ENCODE results near the gene PAPLN.

The PAPLN gene

DNA sequence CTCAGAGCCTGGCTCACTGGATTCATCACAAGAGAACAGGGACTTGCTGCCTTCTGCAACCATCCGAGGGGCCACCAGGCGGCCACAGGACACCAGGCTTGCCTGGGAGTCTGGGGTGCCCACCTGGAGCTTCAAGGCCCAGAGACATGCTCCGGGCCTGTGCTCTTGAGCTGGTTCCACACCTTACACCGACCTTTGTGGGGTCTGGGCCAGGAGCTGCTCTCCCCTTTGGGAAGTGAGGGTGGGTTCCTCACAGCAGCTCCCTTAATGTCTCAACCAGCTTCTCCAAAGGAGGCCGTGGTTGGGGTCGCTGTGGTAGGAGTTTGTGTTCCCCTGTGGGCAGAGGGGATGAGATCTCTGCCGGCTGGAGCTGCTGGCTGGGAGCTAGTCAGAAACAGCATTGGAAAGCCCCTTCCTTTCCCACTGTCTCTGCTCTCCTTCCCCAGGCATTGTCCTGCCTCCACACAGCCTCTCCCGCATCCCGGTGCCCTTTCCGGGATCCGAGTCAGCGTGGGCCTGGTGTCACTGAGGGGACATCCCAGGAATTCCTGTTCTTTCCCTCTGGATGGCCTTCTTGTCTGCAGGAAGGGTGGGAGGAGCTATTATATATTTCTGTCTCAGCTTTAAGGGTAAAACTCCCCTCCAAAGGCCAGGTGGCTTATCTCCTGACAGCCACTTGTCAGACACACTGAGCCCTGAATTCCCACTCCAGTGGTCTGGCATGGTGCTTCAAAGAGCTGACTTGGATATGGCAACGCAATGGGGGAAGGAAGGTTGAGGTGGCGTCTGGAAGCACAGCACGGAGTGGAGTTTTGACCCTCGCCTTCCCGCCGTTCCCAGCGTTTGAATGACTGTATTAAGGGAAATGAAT is 5.1 kb upstream of the PAPLN start:
- peak; percentile 58 for DNase-seq

DNA sequence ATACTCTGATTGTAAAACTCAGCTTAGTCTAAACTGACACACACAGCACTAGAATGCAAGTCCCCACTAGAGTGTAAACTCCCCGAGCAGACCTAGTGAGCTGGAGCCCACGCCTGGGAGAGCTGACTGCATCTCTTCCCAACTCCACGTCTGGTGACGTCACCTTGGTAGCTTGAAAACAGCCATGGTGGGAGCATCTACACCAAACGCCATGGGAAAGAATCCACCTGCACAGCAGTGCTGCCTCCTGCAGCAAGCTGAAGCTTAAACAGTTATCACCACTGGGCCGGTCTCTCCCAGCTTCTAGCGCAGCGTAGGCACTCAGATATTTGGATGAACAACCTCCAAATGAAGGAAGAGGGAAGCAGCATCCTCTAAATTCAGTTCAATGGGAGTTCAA is 4.3 kb upstream of the PAPLN start:
- no peak for DNase-seq

DNA sequence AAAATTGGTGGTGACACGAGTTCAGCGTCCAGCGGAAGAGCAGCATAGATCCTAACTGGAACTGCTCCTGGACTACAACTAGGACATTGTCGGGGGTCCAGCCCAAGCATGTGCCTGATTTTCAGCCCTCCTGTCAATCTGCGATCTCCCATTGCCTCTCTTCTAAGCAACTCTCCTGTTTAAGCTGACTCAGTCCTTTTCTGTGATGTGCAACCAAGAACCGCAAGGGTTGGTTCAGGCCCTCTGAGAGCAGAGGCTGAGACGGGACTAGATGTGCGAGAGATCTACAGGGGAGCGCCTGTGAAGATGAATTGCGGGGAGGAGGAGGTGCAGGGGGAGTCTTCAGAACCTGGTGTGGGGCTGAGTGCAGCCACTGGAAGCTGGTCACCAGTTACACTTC is 3.7 kb upstream of the PAPLN start:
- no peak for DNase-seq

DNA sequence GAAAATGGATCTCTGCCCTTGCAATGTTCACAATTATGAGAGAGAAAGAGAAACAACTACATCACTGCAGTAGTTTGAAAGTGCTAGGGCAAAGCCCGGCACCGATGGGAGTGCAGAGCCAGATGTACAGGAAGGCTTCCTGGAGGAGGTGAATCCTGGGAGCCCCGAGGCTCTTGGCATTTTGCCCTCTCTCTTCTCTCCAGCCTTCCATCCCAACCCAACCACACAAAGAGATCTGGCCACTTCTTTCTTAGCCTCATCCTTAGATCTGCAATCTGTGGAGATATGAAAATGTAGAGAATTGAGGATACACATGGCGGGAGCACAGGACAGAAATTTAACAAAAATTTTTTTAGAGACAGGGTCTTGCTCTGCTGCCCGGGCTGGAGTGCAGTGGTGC is 3.3 kb upstream of the PAPLN start:
- no peak for DNase-seq

DNA sequence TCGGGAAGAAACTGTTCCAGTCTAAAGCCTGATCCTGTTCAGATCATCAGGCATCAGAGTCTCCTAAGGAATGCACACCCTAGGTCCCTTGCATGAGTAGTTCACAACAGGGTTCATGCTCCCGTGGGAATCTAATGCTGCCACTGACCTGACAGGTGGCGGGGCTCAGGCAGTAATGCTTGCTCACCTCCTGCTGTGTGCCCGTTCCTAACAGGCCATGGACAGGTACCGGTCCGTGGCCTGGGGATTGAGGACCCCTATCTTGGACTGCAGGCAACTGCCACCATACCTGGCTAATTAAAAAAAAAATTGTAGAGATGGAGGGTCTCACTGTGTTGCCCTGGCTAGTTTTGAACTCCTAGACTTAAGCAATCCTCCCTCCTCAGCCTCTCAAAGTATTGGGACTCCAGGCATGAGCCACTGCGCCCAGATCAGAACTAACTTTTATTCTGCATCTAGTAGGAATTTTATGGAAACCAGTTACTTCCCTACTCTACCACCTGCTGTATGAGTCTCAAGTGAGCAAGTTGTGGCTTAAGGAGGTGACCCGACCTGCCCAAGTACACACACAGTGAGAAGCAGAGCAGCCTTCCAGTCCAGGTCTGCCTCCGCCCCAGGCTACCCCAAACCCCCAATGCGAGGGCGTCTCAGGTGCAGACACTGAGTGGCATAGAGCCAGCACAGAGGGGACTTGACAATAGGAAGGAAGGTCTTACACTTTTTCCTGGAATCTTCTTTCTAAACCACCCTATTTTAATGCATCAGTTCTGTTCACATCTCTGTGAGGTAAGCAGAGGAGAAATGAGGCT is 2.5 kb upstream of the PAPLN start:
- DNase-seq, result no peak

DNA sequence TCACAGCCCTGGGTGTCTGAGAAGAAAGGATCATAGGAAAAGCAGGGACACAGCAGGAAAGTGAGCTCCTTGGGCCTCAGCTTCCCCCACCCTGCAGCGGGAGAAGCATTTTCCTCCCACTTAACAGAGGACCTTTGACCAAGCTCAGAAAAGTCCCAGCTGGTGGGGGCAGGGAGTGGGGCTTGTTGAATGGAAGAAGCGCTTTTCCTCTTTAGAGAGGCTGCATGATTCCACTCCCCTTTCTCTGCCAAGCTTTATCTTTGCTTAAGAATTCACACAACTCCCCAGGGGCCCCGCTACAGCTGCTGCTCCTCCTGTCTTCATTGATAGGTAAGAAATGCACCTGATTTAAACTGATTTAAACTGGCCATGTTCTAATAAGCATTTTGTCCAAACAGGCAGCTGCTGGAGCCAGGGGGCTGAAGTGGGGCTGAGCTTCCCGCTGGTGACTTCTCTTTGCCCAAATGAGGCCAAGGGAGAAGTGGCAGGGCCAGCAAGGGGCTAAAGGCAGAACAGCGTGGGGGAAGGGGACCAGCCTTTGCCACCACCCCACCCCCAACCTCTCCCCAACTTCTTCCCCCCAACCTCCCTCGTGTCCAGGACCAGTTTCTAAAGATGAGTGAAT is 1.7 kb upstream of the PAPLN start:
- peak; percentile 75 for DNase-seq

DNA sequence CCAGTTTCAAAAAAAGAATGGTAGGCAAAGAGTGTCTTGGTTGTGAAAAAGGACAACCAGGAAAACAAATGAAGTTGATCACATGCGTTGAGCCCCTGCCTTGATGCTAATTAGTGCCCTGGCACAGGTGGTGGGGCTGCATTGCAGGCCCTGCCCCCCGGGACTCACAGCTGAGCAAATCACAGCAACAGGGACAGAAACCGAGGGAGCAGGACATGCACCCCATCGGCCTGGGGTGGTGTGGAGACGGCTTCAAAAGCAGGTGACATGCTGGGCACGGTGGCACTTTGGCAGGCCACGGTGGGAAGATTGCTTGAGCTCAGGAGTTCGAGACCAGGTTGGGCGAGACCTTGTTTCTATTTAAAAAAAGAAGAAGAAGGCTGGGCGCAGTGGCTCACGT is 1.1 kb upstream of the PAPLN start:
- DNase-seq, result no peak

DNA sequence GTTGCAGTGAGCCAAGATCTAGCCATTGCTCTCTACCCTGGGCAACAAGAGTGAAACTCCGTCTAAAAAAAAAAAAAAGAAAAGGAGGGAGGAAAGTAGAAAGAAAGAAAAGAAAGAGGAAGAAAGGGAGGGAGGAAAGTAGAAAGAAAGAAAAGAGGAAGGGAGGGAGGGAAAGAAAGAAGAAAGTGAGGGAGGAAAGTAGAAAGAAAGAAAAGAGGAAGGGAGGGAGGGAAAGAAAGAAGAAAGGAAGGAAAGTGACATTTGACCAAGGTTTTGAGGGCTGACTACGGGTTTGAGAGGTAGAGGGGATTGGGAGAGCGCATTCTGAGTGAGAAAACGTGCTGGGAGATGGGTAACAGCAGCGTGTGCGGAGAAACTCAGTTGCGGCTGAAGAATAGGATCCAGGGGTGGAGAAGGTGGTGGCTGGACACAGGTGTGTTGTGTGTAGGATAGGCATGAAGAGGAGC is 521 bp upstream of the PAPLN start:
- DNase-seq, result no peak

DNA sequence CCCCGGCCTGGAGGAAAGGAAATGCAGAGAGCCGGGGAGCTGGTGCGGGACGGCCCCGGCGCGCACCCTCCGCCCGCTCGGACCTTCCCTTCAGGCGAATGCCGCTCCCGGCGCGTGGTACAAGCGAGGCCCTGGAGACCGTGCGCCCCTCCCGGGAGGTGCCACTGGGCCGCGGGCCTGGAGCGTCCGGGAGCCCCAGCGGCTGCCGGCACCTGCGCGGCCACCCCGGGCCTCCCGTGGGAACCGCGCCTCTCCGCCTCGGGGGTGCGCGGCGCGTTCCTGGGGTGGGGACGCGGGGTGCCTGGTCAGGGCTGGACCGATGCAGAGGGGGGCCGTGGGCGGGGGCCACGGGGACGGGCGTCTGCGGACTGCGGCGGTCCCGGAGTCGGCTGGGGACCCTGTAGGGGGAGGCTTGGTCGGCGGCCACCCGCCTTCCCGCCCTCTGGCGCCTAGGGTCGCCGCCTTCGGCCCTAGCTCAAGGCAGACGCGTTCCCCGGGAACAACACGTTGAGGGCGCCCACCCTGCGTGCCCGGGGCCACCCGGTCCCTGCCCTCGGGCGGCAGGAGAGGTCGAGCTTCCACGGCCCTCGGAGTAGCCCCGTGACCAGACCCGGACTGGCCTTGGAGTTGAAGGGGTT is 599 bp downstream of the PAPLN start:
- no peak for DNase-seq

DNA sequence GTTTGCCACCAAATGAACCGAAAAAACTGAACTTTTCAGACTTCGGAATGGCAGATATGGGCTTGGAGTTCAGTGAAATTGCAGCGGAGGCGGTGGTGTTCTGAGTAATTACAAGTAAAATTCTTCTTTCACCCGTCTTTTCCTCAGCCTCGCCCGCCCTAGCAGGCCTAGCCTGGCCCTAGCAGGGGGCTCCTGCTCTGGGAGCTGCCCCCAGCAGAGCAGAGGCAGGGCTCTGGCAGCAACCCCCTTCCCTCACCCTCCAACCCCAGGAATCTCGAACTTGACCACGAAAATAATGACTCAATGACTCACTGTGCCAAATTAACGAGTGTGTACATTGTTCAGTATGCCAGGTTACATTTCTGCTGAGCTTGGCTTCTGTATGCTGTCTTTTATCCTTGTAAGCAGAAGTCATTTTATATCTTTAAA is 1.1 kb downstream of the PAPLN start:
- DNase-seq, result no peak

DNA sequence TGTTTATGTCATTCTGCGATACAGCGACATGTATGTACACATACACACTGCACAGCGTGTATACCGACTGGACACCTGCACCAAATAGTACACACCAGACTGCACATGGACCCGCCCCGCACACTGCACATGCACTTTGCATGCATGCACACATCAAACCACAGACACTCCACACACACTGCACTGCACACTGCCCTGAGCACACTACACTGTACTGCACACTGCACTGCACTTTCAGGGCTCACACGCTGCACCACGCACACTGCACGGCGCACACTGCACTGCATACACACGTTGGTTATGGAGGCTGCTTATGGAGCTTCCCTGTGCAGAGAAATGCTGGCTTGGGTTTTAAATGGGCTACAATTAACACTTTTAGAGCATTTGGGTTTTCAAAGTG is 1.6 kb downstream of the PAPLN start:
- DNase-seq, result no peak

DNA sequence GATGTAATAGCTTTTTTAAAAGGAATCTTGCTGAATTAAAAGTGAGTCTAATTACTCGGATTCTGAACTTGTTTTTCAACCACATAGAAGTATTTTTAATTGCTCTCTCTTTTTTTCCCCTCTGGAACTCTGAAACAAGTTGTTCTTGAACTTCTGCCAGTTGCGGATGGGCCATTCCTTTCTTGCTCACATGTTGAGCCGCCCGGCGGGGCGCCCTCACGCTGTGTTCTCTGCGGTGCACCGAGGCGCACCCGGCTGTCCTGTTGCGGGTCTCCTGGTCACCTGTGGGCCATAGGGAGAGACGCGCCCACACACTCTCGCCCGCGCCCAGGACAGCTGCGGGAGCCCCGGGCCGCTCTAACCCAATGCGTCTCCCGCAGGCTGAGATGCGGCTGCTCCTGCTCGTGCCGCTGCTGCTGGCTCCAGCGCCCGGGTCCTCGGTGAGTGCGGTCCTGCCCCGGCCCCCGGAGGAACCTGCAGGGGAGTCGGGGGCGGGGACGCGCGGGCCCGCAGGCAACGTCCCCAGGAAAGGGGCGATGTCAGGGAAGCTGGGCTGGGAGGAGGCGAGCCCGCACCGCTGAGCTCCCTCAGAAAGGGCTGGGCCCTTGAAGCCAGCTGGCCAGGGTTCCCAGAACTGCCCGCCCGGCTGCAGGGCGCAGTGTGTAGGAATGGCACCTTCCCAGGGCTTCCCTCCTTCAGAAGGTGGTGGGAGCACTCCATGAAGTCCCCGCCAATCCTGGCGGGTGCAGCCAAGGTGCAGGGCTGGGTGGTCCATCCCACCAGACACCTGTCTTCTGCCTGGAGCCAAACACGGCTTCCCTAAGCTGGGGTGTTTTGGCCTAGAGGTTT is 2.3 kb downstream of the PAPLN start:
- DNase-seq, result no peak

DNA sequence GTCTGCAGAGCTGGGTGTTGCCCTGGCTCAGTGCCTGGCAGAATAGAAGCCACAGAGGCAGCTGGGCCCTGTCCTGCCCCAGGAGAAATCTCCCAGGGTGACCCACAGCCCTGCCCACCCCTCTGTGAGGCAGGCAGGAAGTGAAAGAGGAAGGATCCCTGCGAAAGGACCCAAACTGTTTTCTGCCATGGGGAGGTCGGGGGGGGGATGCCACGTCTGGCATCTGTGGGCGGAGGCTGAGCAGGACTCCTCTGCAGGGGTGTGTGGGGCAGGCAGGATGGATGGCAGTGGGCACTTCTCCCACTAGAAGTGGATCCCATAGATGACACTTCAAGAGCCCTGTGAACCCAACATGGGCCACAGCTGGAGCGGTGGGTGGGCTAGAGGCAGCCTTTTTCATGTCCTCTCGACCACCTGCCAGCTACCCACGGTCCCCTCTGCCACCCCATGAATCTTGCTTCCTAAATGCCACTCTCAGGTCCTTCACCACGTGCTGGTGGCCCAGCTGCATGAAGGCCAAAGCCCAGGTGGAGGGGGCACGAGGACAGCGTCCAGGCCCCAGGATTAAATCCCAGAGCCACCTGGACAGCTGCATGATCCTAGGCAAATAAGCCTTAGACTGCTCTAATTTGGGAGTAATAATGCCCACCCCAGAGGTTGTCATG is 3.6 kb downstream of the PAPLN start:
- no peak for DNase-seq

DNA sequence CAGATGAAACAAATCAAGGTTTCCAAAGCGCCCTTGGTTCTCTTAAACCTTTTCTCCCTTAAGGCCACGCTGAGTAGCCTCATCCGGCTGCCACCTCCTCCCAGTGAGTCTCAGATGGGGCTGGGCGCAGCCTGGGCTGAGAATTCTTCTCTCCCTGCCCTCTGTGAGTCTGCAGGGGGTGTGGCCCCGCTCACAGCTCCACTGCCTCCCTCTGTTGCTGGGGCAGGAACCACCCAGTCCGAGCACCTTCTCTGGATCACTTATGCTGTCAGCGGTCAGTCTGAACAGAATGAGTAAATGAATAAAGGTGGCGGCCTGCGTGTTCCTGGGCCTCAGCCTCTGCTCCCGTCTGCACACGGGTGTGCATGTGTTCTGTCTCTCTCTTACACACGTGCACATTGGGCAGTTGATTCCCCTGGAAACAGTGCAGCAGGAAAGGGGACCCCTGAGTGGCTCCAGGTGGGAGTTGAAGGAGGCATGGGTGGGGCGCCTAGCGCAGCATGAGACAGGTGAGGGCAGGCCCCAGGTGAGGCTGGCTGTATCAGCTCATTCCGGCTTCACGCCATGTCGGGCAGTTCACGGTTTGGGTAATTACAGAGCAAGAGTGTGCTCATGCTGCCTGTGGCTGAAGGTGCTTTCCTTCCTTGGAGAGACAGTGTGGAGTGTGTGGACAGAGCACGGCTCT is 4.3 kb downstream of the PAPLN start:
- no peak for DNase-seq

DNA sequence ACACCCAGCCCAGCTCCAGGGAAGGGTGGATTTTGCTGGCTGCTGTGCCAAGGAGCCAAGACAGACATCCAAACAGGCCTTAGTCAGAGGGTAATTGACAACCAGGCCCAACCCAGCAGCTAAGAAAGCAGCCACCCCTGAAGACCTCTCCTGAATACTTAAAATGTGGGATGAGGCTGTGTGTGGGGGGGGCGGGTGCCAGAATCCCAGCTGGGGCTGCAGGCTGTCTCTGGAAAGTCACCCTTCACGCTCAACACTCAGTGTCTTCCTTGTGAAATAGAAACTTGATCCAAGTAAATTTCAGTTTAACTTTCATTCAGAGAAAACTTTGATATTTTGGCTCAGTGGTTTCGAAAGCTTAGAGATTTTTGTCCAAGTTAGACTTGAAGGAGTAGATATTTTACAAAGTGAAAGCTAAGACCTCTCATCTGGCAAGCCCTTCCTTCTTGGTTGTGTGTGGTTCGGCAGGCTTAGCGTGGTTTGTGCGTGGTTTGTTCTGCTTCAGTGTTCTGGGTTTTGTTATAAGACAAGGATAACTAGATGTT is 5.1 kb downstream of the PAPLN start:
- DNase-seq, result no peak

DNA sequence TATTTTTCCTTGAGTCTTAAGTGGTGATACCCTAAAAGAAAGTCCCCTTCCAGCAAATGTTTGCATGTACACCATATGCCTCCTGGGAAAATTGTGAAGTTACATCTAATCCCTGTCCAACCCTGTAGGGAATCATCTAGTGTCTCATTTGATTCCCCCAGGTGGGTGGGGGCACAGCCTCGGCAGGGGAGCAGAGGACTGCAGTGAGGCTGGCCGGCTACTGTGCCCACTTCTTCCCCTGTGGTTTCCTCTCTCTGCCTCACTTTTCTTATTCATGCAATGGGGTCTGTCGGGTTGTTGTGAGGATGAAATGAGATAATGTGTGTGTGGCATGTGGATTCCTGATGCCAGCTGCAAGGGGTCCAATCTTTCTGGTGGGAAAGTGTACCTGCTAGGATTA is 6.0 kb downstream of the PAPLN start:
- no peak for DNase-seq

DNA sequence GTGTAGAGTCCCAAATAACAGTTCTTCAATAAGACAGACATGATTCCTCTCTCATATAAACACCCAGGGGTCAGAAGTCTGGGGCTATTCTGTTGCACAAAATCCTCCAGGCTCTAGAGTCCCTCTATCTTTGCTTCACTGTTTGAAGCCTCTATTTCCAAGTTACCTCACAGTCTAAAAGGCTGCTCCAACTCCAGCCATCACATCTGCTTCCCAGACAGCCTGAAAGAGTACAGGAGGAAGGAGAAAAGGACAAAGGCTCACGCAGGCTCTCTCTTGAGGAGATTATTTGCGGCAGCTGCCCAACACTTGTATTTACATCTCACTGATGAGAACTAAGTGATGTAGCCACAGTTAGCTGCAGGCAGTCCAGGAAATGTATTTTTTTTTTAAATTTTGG is 6.4 kb downstream of the PAPLN start:
- DNase-seq, result no peak

DNA sequence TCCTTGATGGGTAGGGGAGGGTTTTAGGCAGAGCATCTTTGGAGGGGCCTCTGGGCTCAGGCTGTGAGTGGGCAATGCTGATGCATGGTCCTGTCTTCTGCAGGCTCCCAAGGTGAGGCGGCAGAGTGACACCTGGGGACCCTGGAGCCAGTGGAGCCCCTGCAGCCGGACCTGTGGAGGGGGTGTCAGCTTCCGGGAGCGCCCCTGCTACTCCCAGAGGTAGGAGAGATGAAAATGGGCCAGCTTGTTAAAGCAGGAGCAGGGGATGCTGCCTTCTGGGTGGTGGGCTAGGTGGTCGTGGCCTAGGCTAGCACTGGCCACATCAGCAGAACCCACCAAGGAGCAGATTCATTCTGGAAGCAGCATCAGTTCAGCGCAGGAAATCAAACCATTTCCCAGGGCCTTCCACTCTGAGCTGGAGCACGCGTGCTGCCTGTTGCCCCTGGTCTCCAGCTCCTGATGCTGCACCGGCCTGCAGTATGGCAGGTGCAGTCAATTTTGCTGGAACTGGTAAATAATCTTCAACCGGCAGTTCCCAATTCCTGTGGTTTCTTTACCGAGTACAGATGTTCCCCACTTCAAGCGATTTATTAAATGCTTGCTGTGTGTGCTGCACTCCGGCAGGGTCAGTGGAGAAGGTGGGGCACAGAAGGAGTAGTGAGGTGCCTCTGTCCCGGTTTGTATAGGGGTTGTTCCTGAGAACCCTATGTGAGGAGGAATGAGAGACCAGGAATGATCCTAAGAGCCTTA is 7.4 kb downstream of the PAPLN start:
- DNase-seq, result no peak

DNA sequence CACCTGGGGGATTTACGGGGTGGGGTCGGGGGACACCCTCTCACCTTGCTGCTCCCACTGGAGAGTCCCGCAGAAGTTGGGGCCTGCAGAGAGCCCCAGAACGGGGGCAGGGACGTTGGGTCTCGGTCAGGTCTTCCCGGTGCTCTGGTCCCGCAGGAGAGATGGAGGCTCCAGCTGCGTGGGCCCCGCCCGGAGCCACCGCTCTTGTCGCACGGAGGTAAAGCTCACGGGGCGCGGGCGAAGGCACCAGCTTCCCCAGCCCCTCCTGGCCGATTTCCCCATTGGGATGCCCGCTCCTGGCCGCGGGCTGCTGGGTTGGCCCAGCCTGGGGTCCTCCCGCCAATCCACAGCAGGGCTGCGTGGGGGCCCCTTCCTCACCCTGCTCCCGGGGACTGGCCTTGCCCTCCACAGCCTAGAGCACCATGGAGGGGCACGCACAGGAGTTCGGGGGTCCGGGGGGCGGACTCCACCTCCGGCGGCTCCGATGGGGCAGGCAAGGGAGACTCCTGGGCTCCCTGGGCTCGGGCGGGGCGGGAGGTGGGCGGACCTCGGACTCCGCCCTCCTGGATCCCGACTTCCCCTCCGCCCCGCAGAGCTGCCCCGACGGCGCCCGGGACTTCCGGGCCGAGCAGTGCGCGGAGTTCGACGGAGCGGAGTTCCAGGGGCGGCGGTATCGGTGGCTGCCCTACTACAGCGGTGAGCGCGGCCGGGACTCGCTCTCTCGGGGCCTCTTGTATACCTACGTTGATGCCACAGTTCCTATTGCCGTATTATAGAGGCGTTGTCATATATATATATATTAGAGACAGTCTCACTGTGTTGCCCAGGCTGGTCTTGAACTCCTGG is 8.4 kb downstream of the PAPLN start:
- no peak for DNase-seq

Data from NCI-H524 treated with DMSO at 0.1 percent for 48 hours (cell line).